ENCODE data around the gene HOXB4.
"Not testable (repeated sequence)": the region's sequence is repeated elsewhere in the genome, so short reads cannot be mapped to it uniquely, and the experiment has no call there.

Gene HOXB4

DNA sequence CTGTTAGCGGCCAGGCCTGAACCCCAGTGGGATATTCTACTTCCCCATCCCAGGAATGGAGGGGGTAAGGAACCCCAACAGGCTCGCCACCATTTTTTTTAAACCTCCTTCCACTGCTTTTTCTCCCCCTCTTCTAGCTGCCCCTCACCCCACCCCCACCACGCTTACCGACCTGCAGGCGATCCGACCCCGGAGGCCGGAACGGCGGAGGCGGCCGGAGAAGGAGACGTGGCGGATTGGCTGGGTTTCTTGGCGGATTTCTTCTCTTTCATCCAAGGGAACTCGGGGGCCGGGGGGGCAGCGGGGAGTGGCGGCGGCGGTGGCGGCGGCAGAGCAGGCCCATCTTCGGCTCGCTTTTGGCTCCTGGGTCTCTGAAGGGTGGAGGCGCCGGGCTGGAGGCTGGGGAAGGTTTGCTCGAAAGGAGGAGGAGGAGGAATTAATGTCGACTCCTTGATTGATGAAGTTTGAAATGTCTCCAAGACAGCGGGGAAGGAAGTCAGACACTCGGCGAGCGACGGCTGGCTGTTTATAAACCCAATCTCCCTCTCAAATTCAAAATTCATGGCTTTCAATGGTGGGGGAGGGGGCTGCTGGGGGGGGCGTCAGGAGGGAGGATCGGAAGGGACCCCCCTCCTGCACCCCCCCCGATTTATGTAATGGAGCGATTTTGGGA lies 33.7 kb downstream of the HOXB4 start:
- peak; percentile 27 for DNase-seq

DNA sequence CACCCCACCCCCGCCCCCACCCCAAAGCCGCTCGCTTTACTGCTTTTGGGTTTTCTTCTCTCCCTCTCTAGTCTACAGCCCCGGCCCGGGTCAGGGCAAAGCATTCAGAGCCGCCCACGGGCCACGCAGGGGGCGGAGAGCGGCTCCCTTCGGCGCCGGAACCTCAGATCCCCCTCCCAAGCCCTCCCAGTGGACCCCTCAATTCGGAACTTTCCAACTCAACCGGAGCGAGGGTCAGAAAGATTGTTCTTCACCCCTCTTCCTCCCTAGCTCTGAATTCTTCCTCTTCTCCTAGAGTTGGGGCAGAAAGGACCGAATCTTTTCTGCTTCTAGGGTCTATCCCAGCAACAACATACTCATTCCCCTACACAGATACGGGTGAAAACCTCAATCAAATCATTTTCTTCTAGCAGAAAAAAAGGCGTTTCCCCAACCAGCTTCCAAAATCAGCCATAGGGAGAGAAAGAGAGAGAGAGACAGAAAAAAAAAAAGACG lies 34.2 kb downstream of the HOXB4 start:
- no peak for DNase-seq

DNA sequence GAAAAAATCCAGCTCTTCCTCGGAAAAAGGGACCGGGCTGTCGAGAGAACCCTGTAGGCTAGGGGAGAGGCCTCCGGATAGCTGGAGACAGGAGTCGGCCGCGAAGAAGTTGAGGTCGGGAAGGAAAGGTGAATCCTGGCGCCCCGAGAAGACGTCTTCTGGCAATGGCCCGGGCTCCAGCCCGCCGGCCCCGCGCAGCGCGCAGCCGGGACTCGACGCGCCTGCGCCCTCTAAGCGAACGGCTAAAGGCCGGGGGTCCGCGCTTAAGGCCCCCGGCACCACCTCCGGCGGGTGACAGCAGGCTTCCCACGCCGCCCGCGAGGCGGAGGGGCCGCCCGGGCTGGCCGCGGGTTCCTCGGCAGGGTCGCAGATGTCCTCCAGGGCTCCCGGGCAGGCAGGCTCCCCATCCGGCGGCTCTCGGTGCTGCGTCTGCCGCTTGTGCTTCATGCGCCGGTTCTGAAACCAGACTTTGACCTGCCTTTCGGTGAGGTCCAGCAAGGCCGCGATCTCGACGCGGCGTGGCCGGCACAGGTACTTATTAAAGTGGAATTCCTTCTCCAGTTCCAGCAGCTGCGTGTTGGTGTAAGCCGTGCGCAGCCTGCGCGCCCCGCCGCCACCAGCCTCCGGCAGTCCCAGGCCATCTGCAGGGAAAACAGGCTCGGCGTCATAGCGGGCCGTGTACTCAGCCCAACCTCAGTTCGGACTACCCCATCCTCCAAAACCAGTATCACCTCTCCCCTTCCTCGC lies 34.9 kb downstream of the HOXB4 start:
- DNase-seq = no peak

- DNase-seq = no peak
Observed at GRCh38 chr17:48542698-48543106, 35.4 kb downstream of the HOXB4 start.

GRCh38 chr17:48542114-48542656 lies 36.0 kb downstream of the HOXB4 start:
- no peak for DNase-seq

DNA sequence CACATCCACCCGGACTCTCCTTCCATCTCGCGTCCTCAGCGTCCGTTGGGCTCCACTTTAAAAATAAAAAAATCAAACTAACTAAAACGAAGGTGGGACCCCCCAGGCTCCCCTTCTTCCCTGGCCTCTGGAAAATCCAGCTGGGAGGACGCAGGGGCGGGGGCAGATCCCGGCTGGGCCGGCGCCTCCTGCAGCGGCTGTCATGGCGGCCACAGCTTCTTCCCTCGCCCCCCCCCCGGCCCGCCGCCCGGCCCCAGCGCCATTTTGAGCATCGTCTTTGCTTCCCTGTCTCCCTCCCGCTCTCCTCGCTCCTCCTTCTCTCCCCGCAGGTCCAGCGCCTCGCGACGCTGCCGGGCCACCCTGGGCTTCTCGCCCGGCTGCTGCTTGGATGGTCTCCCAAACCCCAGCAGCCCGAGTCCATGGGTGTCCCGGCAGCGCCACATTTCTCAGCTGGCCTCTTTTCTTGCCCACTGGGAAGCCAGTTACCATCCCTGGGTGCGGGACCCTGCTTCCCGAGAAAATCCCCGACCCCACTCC lies 36.5 kb downstream of the HOXB4 start:
- peak; percentile 55 for DNase-seq

DNA sequence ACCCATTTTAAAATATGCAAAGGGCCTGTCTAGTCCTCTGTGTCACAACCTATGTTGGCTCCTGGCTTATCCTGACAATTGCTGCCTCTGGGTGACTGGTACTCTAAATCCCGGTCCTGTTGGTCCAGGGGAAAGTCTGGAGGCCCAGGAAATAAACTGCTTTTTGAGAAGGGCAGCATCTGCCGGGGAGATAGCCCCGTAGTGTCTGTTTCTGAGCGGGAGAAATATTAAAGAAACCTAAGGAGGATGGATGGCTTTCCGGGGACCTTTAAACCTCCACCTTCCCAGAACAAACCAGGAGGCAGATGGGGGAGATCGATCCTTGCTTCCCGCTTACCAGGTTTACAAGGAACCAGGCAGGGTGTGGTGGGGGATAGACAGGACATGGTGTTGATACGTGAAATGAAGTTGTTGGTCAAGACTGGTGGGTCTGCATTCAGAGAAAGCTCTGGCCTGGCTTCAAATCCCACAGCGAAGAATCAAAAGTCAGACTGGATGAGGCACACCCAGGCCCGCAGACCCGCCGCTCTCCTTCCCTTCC lies 37.0 kb downstream of the HOXB4 start:
- DNase-seq = no peak

GRCh38 chr17:48540213-48540612 lies 37.9 kb downstream of the HOXB4 start:
- DNase-seq = no peak

DNA sequence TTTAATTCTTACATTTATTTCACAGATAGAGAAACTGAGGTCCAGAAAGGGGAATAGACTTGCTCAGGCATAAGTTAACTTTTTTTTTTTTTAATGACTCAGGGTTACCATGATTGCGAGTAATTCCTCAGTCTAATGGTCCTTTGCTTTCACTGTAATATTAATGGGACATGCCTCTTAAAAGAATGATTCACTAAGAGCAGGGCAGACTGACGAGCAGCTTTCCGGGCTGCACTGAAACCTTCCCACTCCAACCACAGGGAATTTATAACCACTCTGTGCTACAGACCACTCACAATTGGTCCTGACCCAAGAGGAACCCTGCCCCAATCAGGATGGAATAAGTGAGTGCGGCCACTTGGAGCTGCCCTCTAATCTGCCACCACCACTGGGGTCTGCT lies 39.0 kb downstream of the HOXB4 start:
- DNase-seq = no peak

DNA sequence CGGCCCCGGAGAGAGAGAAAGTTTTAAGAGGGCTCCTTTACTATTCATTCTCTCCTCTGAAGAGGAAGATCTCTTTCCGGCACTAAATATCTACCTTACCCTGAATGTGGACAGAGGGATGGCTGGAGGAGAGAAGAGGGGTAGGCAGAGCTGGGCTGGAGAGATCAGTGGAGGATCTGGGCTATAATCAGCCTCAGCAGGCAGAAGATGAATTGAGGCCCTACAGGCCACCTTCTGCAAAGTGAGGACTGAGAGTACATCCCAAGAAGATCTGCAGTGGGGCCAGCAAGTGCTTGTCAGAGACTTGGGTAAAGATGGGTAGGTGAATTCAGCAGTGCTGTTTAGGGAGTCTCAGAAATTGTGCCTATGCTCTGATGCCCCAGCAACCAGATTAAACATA lies 40.8 kb downstream of the HOXB4 start:
- DNase-seq = no peak

GRCh38 chr17:48535793-48536559 lies 42.2 kb downstream of the HOXB4 start:
- not testable (repeated sequence) for DNase-seq

DNA sequence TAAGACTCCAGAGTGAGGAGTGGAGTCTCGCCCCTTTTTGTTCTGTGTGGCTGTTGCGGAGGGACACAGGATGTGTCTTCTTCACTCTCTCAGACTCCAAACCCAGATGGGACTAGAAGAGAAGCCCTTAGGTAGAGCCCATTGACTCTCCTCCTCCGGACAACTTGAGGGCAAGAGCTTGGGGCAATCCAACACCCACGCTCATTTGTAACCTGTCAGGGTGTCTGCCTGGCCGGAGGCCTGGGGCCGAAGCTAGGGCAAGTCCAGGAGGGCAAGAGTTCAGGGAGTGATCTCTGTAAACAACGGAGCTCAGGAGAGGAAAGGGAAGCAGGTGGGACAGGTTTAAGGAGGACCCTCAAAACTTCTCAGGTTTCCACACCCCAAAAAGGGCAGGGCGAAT lies 45.9 kb downstream of the HOXB4 start:
- no peak for DNase-seq

DNA sequence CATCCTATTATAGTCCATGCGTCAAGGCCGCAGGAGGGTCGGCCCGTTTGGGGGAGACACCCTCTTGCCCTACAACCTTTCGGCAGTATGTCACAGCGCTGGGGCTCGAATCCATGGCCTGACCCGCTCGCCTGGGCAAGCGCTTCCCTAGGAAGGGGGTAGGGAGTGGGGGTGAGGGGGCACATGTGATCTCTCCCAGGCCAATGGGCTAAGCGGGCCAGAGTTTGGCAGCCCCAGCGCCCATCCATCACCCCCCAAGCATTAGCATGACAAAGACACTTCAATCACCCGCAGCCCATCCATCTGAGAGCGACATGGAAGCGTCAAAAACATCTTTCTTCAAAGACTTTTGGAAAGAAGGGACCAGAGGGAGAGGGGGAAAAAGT lies 47.3 kb downstream of the HOXB4 start, which contains the start of gene HOXB1:
HOXB1 (minus strand) TSS at position 125 of the 386 bp plus-strand sequence; CDS start at position 18, 107 bp downstream.
- DNase-seq = no peak

- DNase-seq = no peak
Observed at GRCh38 chr17:48530208-48530886, 47.8 kb downstream of the HOXB4 start.

GRCh38 chr17:48529683-48530009 lies 48.5 kb downstream of the HOXB4 start:
- DNase-seq = no peak

DNA sequence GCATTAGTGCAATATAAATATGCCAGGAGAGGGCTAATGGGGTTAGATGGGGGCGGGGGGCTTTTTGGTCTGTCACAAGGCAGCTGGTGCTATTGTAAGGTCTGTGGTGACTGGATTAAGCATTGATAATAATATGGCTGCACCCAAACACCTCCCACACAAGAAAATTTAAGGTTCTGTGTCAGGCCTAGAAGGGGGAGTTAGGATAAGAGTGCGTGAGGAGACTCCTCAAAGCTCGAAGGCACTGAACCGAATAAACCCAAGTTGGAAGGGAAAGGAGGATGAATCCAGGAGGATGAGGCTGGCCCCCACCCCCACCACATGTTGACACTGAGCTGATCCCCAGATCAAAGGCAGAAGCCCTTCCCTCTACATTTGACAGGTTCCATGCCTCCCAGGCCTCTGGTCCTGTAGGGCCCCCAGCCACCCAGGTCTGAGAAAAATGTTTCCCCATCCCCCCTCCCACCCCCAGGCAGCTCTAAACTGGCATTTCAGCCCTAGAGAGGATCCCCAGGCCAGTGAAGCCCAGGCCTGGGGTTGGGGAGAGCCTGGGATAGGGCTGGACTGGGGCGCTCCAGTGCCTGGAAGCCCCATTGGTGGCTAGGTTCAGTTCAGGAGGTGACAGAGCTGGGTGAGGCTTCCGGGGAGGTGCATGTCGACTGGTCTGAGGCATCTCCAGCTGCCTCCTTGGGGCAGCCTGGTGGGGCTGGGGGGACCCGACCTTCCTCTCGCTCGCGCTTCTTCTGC lies 49.0 kb downstream of the HOXB4 start:
- DNase-seq = no peak

DNA sequence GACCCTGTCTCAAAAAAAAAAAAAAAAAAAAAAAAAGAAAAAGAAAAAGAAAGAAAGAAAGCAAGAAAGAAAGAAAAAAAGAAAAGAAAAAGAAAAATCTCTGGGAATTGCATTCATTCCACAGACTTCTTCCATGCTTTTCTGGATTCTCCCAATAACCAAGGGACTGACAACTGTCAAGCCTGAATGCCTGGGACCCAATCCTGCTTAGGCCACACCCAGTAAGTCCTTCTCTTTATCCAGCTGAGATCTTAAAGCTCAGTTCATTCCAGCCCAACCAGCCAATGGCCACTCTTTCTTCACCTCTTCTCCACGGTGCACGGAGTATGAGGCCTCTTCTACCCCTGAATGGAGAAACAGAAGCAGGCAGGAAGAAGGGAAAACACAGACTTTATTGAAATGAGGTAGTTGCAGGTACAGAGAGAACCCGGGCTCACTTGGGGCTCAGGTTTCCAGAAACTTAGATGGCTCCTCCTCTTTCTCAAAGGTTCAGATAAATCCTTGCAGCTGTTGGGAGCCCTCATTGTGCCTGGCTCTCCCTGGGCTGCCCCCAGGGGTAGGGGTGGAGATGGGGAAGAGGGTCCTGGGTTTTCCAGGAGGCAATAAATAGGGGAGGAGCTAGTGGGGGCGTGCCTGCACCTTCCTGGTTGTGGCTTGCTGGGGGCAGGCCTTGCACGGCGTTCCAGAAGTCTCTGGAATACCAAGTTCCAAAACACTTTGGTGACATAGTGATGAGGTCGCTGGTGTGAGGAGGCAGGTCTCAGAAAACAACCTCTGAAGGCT lies 49.8 kb downstream of the HOXB4 start:
- no peak for DNase-seq

DNA sequence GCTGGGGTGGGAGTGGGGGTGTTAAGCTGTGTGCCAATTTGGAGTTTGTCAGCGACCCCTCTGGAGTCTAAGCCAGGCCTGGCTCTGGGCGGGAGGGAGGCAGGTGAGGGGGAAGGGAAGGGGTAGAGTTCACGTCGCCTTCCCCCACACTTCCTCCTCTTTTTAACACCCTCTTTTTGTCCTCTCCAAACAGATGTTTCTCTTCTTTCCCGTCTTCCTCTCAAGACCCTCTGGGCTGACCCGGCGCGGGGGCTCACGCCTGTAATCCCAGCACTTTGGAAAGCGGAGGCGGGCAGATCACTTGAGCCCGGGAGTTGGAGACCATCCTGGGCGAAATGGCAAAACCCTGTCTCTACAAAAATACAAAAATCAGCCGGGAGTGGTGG lies 50.6 kb downstream of the HOXB4 start:
- DNase-seq = no peak

GRCh38 chr17:48526608-48527546 lies 51.3 kb downstream of the HOXB4 start:
- no peak for DNase-seq

All from COR-L47 (cell line).